ENCODE measurements around the gene BMF. TPM values are rescaled to one million over a fixed set of nuclear protein-coding genes. Genes with fewer than 3 reads are reported as not detected.

BMF gene, protein sequence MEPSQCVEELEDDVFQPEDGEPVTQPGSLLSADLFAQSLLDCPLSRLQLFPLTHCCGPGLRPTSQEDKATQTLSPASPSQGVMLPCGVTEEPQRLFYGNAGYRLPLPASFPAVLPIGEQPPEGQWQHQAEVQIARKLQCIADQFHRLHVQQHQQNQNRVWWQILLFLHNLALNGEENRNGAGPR
- polyA plus RNA-seq (2011; rRNA removed) = 1.4 and 2.1 TPM in 2 replicates
- 0.49 and 0.76 TPM in 2 replicates for polyA plus RNA-seq (2012; cell fraction: cytosol; rRNA removed)
- polyA plus RNA-seq (2012; cell fraction: nucleus; rRNA removed) = 2.0 and 2.5 TPM in 2 replicates
- 0.39 to 1.6 TPM (median 1.3 TPM) in 3 replicates for polyA plus RNA-seq (2017; fragmentation: RNase III; extraction: RNeasy Plus Mini Kit Qiagen cat#74134 plus additional on column Dnase treatment)
- 2.9 and 3.1 TPM in 2 replicates for polyA minus RNA-seq (2011; rRNA and poly(A)+ RNA removed)

DNA sequence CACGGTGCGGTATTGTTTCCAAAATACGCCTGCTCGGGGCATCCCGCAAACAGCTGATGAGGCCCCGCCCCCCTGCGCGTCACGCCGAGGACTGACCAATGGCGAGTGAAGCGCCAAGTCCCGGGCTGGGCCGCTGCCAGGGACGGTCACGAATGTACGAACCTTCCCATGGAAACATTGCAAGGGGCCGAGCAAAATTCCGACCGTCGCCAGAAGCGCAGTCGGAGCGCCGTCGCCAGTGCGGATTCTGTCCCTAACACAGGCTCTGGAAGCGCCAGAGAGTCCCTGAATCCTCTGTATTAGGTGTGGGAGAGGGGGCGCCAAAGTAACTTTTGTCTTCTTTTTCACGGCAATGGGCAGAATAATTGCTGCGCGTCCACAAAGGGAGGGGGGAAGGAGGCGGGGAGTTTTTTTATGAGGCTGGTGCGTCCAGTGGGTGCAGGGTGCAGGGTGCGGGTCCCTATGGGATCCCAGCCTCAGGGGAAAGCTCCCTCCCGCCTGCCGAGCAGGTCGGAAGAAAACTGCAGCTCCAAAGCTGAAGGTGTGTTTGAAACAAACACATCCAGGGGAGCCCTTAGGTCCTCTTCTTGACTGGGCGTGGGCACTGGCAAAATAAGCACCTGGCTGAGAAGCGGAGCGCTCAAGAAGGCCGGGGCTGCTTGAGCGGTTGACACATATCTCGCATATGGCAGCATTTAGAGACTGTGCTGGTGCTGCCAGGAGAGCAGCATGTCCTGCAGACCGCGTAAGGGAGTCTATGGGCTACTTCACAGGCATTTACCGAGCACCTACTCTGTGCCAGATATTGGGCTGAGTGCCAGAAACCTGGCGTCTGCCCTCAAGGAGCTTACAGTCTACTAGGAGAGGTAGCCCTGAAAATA, at the start of gene BMF:
Gene BMF, minus strand, starts transcription at position 25 of the 881 bp plus-strand sequence. CDS start 2,793 bp downstream, outside the sequence.
- ATAC-seq = peak; percentile 83 to 87
- FAIRE-seq = no peak

DNA sequence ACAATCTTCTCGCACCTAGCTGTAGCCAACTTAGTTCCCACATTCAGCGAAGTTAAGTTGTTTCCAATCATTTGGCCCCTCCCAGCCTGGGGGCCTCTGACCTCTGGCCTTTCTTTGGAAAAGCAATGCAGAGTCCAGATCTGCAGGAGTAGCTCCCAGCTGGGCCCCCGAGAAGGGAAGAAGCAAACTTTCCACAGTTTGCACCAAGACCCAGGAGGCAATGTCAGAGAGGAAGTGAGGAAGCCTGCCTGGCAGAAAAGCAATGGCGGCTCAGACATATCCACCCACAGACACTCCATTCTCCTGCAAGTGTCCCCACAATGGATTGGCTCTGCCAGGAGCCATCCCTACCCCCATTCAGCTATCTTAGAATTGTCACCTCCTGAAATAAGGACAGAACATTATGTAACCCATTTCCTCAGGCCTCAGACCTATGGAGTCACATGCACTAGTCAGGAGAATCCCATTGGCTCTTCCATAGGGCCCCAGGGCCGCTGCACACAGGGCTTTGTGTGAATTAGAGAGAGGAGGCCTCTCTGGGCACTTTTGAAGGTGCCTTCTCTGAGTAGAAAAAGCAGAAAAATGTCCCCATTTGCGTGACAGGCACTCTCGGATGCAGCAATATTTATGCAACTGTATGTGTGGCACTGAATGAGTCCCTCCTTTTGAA, 49.2 kb upstream of the BMF start:
- Histone ChIP-seq H3K4me2 (no peak overlapping the region), H3K27ac (no peak overlapping the region), H3K4me1 (peaks cover 9% of the 10 kb centered on the region), H3K9me3 (no peaks in the 10 kb centered on the region), H3K4me3 (no peak overlapping the region)
- 80% methylated on average over 7 of the region's 7 CpGs for WGBS (ENCODE audit: missing lambda C conversion rate)
- FAIRE-seq (no peak), DNase-seq (ENCODE audit: low read depth in 1 of 2, low spot score in 1 of 2) (no peak), ATAC-seq (no peak)
- ChIA-PET POLR2A (no interaction called here), CTCF (interaction anchor here (0.8 to 1.9 kb wide), 4 partner anchors 8 to 114 kb away, joined by 3 to 5 read pairs (median 4); no protein-coding TSS in a partner anchor)
- TF ChIP-seq TP53 (CRISPR knock-in tag; IDR thresholded peaks at IDR 0.05) = no peak
- TF ChIP-seq NFE2L2 (conservative IDR thresholded peaks at IDR 0.05; ENCODE audit: low read length) = no peak
- TF ChIP-seq EHF (CRISPR knock-in tag; IDR thresholded peaks at IDR 0.05) = no peak
- TF ChIP-seq, protein P1, sequence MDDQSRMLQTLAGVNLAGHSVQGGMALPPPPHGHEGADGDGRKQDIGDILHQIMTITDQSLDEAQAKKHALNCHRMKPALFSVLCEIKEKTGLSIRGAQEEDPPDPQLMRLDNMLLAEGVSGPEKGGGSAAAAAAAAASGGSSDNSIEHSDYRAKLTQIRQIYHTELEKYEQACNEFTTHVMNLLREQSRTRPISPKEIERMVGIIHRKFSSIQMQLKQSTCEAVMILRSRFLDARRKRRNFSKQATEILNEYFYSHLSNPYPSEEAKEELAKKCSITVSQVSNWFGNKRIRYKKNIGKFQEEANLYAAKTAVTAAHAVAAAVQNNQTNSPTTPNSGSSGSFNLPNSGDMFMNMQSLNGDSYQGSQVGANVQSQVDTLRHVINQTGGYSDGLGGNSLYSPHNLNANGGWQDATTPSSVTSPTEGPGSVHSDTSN (IDR thresholded peaks at IDR 0.05) = no peak
- TF ChIP-seq ZC3H11A (IDR thresholded peaks at IDR 0.05) = no peak
- TF ChIP-seq ATOH8 (CRISPR knock-in tag; IDR thresholded peaks at IDR 0.05; ENCODE audit: low read depth) = no peak
- TF ChIP-seq TFCP2L1 (CRISPR knock-in tag; IDR thresholded peaks at IDR 0.05) = no peak
- TF ChIP-seq POLR2A (IDR thresholded peaks at IDR 0.05; ENCODE audit: low read length) = no peak

More for the DNA sequence above, at the start of gene BMF:
- ChIA-PET CTCF (interaction anchor here (0.6 to 14.6 kb wide), 17 partner anchors 10 to 259 kb away, joined by 3 to 174 read pairs (median 4); partner anchors contain the start of gene SRP14), POLR2A (interaction anchor here (0.5 to 1.4 kb wide), 2 partner anchors 62 to 95 kb away, joined by 3 to 5 read pairs; no protein-coding TSS in a partner anchor)
- TF ChIP-seq MAX (IDR thresholded peaks at IDR 0.05) = peak; percentile 46; the same call in 1 of the 2 replicates
- TF ChIP-seq CTCF (IDR thresholded peaks at IDR 0.05) = peak; percentile 40
- TF ChIP-seq FOXS1 (CRISPR knock-in tag; IDR thresholded peaks at IDR 0.05) = no peak
- TF ChIP-seq HOXB13 (CRISPR knock-in tag; IDR thresholded peaks at IDR 0.05; ENCODE audit: low read depth) = no peak
- no peak for TF ChIP-seq CBX8 (IDR thresholded peaks at IDR 0.05)
- TF ChIP-seq, protein P1 (IDR thresholded peaks at IDR 0.05) = 0 out of 2 replicates have a peak, but pooled peaks have one; percentile 33
- peak; percentile 34; the same call in 2 of the 3 replicates for TF ChIP-seq SMC3 (IDR thresholded peaks at IDR 0.05)
- peak; percentile 17 to 36; a peak in 2 of 5 replicates for TF ChIP-seq RAD21 (conservative IDR thresholded peaks at IDR 0.05 in 1 of 2, IDR thresholded peaks at IDR 0.05 in 1 of 2)
- TF ChIP-seq CHD4 (IDR thresholded peaks at IDR 0.05; ENCODE audit: borderline replicate concordance) = no peak
- no peak for TF ChIP-seq JUNB (IDR thresholded peaks at IDR 0.05)
- 0 out of 5 replicates have a peak, but pooled peaks of 1 of the 2 experiments have one; percentile 24 for TF ChIP-seq JUN (IDR thresholded peaks at IDR 0.05)
- TF ChIP-seq NFE2L2 (conservative IDR thresholded peaks at IDR 0.05; ENCODE audit: low read length) = no peak
- Histone ChIP-seq H3K27ac (peak within 1 kb of the TSS; percentile 59 to 82; a peak in 5 of 6 replicates), H3K4me3 (peak within 1 kb of the TSS; percentile 57), H3K4me2 (peak within 1 kb of the TSS; percentile 88), H3K4me1 (peaks cover 31% of the 10 kb centered on the region), H3K9me3 (no peaks in the 10 kb centered on the region)
- WGBS (ENCODE audit: missing lambda C conversion rate) = 10% methylated on average over 19 of the region's 48 CpGs
- DNase-seq (ENCODE audit: low read depth in 1 of 2, low spot score in 1 of 2) = peak; percentile 85 to 96
